IPS-18a (cell line): ENCODE results near the gene RNF7.
"Not testable (repeated sequence)": the region's sequence is repeated elsewhere in the genome, so short reads cannot be mapped to it uniquely, and the experiment has no call there.

Experiments
- H3K27ac ChIP-seq: one replicate; pipeline ENCODE4 v1.5.1; 2013; ENCODE audit warnings: low read length
- H3K27me3 ChIP-seq: one replicate; pipeline ENCODE4 v1.6.1; 2013; ENCODE audit warnings: mild to moderate bottlenecking, low read length; ENCODE audit not compliant: control insufficient read depth, insufficient read depth
- H3K36me3 ChIP-seq: one replicate; pipeline ENCODE4 v1.6.1; 2013; ENCODE audit warnings: low read depth, low read length; ENCODE audit not compliant: control insufficient read depth
- H3K4me1 ChIP-seq: one replicate; pipeline ENCODE4 v1.6.1; 2013; ENCODE audit warnings: low read depth, low read length; ENCODE audit not compliant: control insufficient read depth
- H3K4me3 ChIP-seq: one replicate; pipeline ENCODE4 v1.5.1; 2013; ENCODE audit warnings: low read length
- H3K9ac ChIP-seq: one replicate; pipeline ENCODE4 v1.6.1; 2013; ENCODE audit warnings: mild to moderate bottlenecking, low read length, moderate library complexity
- H3K9me3 ChIP-seq: one replicate; pipeline ENCODE4 v1.6.1; 2013; ENCODE audit warnings: low read depth, low read length; ENCODE audit not compliant: control insufficient read depth

RNF7 gene

GRCh38 chr3:141784096-141784495 is 46.0 kb downstream of the RNF7 start:
- H3K27ac ChIP-seq = no peak overlapping the region
- no peaks in the 10 kb centered on the region for H3K36me3 ChIP-seq
- no peaks in the 10 kb centered on the region for H3K9me3 ChIP-seq
- no peak overlapping the region for H3K9ac ChIP-seq
- no peaks in the 10 kb centered on the region for H3K4me1 ChIP-seq
- no peaks in the 10 kb centered on the region for H3K27me3 ChIP-seq
- no peak overlapping the region for H3K4me3 ChIP-seq

- Histone ChIP-seq H3K36me3 (no peaks in the 10 kb centered on the region), H3K27me3 (no peaks in the 10 kb centered on the region), H3K9ac (no peak overlapping the region), H3K4me1 (no peaks in the 10 kb centered on the region), H3K4me3 (no peak overlapping the region), H3K27ac (no peak overlapping the region), H3K9me3 (no peaks in the 10 kb centered on the region)
Observed at GRCh38 chr3:141784531-141784930, 46.4 kb downstream of the RNF7 start.

- no peaks in the 10 kb centered on the region for H3K9me3 ChIP-seq
- no peaks in the 10 kb centered on the region for H3K4me1 ChIP-seq
- no peaks in the 10 kb centered on the region for H3K27me3 ChIP-seq
- H3K4me3 ChIP-seq = no peak overlapping the region
- H3K27ac ChIP-seq = no peak overlapping the region
- no peaks in the 10 kb centered on the region for H3K36me3 ChIP-seq
- no peak overlapping the region for H3K9ac ChIP-seq
Observed at GRCh38 chr3:141788149-141788548, 50.1 kb downstream of the RNF7 start.

DNA sequence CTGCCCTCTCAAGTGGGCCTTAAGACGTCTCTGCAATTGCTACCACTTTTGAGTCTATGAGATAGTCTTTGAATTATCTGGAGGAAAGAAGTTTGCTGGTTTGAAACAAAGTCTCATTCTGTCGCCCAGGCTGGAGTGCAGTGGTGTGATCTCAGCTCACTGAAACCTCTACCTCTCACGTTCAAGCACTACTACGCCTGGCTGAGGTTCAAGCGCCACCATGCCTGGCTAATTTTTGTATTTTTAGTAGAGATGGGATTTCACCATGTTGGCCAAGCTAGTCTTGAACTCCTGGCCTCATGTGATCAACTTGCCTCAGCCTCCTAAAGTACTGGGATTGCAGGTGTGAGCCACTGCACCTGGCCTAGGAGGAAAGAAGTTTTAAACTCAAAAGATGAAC is 50.7 kb downstream of the RNF7 start:
- not testable (repeated sequence) for H3K36me3 ChIP-seq, H3K4me3 ChIP-seq, H3K27me3 ChIP-seq, H3K4me1 ChIP-seq, H3K9ac ChIP-seq, H3K27ac ChIP-seq, H3K9me3 ChIP-seq

DNA sequence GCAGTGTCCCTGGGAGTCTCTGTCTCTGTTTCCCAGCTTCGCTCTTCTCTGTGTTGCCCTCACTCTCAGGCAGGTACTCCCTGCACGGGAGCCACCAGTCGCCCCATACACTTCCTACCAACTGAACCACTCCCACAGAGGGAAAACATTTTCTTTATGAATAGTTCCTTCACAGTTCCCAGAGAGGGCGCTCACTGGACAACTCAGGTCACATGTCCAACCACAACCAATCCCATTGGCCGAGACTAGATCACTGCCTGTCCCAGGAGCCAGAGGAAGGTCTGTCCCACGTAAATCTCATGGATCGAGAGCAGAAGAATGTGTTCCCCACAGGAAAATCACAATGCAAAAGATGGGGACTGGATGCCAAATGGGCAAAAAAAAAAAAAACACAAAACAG is 51.2 kb downstream of the RNF7 start:
- Histone ChIP-seq H3K9me3 (no peaks in the 10 kb centered on the region), H3K27me3 (no peaks in the 10 kb centered on the region), H3K27ac (no peak overlapping the region), H3K36me3 (no peaks in the 10 kb centered on the region), H3K4me3 (no peak overlapping the region), H3K9ac (no peak overlapping the region), H3K4me1 (no peaks in the 10 kb centered on the region)

DNA sequence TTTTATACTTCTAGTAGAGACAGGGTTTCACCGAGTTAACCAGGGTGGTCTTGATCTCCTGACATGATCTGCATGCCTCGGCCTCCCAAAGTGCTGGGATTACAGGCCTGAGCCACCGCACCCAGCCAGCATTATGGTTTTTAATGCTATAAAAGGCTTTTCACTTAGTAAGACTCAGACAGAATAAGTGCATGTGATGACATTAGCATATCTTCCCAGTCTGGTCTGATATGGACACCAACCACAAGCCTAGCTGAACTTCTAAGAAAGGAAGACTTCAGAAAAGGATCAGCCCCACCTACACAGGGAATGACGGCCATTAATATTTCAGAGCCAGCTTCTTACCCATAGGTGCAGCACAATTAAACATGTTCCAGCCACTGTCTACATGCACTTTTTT is 52.1 kb downstream of the RNF7 start:
- no peak overlapping the region for H3K27ac ChIP-seq
- no peak overlapping the region for H3K9ac ChIP-seq
- no peaks in the 10 kb centered on the region for H3K4me1 ChIP-seq
- no peak overlapping the region for H3K4me3 ChIP-seq
- H3K36me3 ChIP-seq = no peaks in the 10 kb centered on the region
- H3K9me3 ChIP-seq = no peaks in the 10 kb centered on the region
- H3K27me3 ChIP-seq = no peaks in the 10 kb centered on the region

DNA sequence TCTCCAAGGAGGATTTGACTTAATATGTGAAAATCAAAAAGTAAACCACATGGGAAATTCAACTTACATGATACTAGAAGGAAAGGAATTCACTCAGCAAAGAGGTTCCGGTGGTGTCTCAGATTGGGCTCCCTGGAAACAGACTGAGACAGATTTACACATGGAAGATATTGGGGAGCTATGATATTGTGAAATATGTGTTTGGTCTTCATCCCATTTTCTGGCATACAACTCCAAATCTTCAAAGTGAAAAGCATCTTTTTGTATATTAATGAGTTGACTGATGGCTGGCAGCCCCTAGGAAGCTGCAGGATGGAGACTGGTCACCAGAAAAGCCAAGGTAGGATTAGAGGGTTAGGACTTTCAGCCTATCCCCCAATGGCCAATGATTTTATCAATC is 54.4 kb downstream of the RNF7 start:
- no peaks in the 10 kb centered on the region for H3K9me3 ChIP-seq
- H3K4me1 ChIP-seq = peaks cover 10% of the 10 kb centered on the region
- H3K36me3 ChIP-seq = no peaks in the 10 kb centered on the region
- no peak overlapping the region for H3K27ac ChIP-seq
- H3K27me3 ChIP-seq = peaks cover 16% of the 10 kb centered on the region
- no peak overlapping the region for H3K4me3 ChIP-seq
- H3K9ac ChIP-seq = no peak overlapping the region

- Histone ChIP-seq H3K9ac (no peak overlapping the region), H3K36me3 (no peaks in the 10 kb centered on the region), H3K9me3 (no peaks in the 10 kb centered on the region), H3K27ac (no peak overlapping the region), H3K4me1 (peaks cover 19% of the 10 kb centered on the region), H3K4me3 (no peak overlapping the region), H3K27me3 (peaks cover 27% of the 10 kb centered on the region)
Observed at GRCh38 chr3:141793476-141794260, 55.6 kb downstream of the RNF7 start.

GRCh38 chr3:141795276-141795675 is 57.2 kb downstream of the RNF7 start:
- no peak overlapping the region for H3K27ac ChIP-seq
- no peaks in the 10 kb centered on the region for H3K36me3 ChIP-seq
- H3K4me3 ChIP-seq = no peak overlapping the region
- peaks cover 29% of the 10 kb centered on the region for H3K27me3 ChIP-seq
- peaks cover 23% of the 10 kb centered on the region for H3K4me1 ChIP-seq
- H3K9me3 ChIP-seq = no peaks in the 10 kb centered on the region
- no peak overlapping the region for H3K9ac ChIP-seq

- Histone ChIP-seq H3K9me3 (no peaks in the 10 kb centered on the region), H3K4me1 (peaks cover 23% of the 10 kb centered on the region), H3K9ac (no peak overlapping the region), H3K36me3 (no peaks in the 10 kb centered on the region), H3K27me3 (peaks cover 29% of the 10 kb centered on the region), H3K4me3 (no peak overlapping the region), H3K27ac (no peak overlapping the region)
Observed at GRCh38 chr3:141795741-141796080, 57.6 kb downstream of the RNF7 start.

GRCh38 chr3:141796081-141796888 is 58.2 kb downstream of the RNF7 start:
- H3K27me3 ChIP-seq = peaks cover 29% of the 10 kb centered on the region
- no peak overlapping the region for H3K27ac ChIP-seq
- H3K4me1 ChIP-seq = peaks cover 23% of the 10 kb centered on the region
- no peaks in the 10 kb centered on the region for H3K36me3 ChIP-seq
- no peak overlapping the region for H3K9ac ChIP-seq
- no peaks in the 10 kb centered on the region for H3K9me3 ChIP-seq
- no peak overlapping the region for H3K4me3 ChIP-seq
